Smooth muscle cell (in vitro differentiated cells): ENCODE measurements around the gene ABCA5. TPM values are rescaled to one million over a fixed set of nuclear protein-coding genes. Genes with fewer than 3 reads are reported as not detected.

ENCODE experiments used
- DNase-seq: peaks from one replicate; lab custom pipeline; 2025; ENCODE audit not compliant: unreplicated experiment; lab: John Stamatoyannopoulos, UW
- H2AFZ ChIP-seq: fragments of 200-600 bp; sonication (generic); 2 replicates; pipeline ENCODE4 v1.6.0; 2016; ENCODE audit warnings: antibody characterized with exemption, low read depth, mild to moderate bottlenecking
- H3F3A ChIP-seq: fragments of 200-600 bp; sonication (generic); 2 replicates; pipeline ENCODE4 v1.6.0; 2017; ENCODE audit warnings: antibody characterized with exemption, low read depth
- H3K27ac ChIP-seq: fragments of 200-600 bp; sonication (generic); 2 replicates; pipeline ENCODE4 v1.5.1; 2016; ENCODE audit warnings: low read depth, mild to moderate bottlenecking
- H3K27me3 ChIP-seq: fragments of 200-600 bp; sonication (generic); 2 replicates; pipeline ENCODE4 v1.6.1; 2016; ENCODE audit warnings: low read depth, mild to moderate bottlenecking
- H3K36me3 ChIP-seq: fragments of 200-600 bp; sonication (generic); 2 replicates; pipeline ENCODE4 v1.5.1; 2016; ENCODE audit warnings: low read depth
- H3K4me1 ChIP-seq: fragments of 200-600 bp; sonication (generic); 2 replicates; pipeline ENCODE4 v1.5.1; 2016; ENCODE audit warnings: low read depth
- H3K4me2 ChIP-seq: fragments of 200-600 bp; sonication (generic); 2 replicates; pipeline ENCODE4 v1.6.0; 2016; ENCODE audit warnings: mild to moderate bottlenecking
- H3K4me3 ChIP-seq: fragments of 200-600 bp; sonication (generic); 2 replicates; pipeline ENCODE4 v1.5.1; 2016; ENCODE audit warnings: mild to moderate bottlenecking
- H3K79me2 ChIP-seq: fragments of 200-600 bp; sonication (generic); 2 replicates; pipeline ENCODE4 v1.6.0; 2016; ENCODE audit warnings: low read depth, mild to moderate bottlenecking
- H3K9ac ChIP-seq: fragments of 200-600 bp; sonication (generic); 2 replicates; pipeline ENCODE4 v1.6.0; 2016; ENCODE audit warnings: low read depth
- H3K9me3 ChIP-seq: fragments of 200-600 bp; sonication (generic); replicated peaks from 2 replicates; pipeline ENCODE4 v1.5.1; 2016; ENCODE audit warnings: low read depth
- H4K20me1 ChIP-seq: fragments of 200-600 bp; sonication (generic); 2 replicates; pipeline ENCODE4 v1.6.0; 2016; ENCODE audit warnings: low read depth
- WGBS: methylation state at CpG from one replicate; pipeline ENCODE4 v1.1.7; 2016; ENCODE audit warnings: low lambda C conversion rate; 5-methylcytosine and 5-hydroxymethylcytosine counted together
- polyA plus RNA-seq: library from polyadenylated mRNA; unstranded; fragments of >200 nt; fragmentation: Nextera tagmentation; extraction: Ambion mirVana; gene quantifications from 2 replicates; pipeline ENCODE4 v1.2.1, GENCODE V29; 2016
- total RNA-seq: library from RNA; depleted of rRNA; stranded (reverse); fragments of >200 nt; gene quantifications from 2 replicates; pipeline ENCODE4 v1.2.3, GENCODE V29; 2014
- TF ChIP-seq, protein P1 (sequence below): fragments of 200-600 bp; sonication (generic); IDR thresholded peaks from 2 replicates; pipeline ENCODE4 v1.5.1; 2017; ENCODE audit warnings: borderline replicate concordance, mild to moderate bottlenecking, antibody characterized with exemption; ENCODE audit not compliant: insufficient read depth, poor library complexity, severe bottlenecking

Gene ABCA5
- total and polyA plus RNA-seq, 2 experiments from 2014 or later: 2.2 to 11.3 TPM

DNA sequence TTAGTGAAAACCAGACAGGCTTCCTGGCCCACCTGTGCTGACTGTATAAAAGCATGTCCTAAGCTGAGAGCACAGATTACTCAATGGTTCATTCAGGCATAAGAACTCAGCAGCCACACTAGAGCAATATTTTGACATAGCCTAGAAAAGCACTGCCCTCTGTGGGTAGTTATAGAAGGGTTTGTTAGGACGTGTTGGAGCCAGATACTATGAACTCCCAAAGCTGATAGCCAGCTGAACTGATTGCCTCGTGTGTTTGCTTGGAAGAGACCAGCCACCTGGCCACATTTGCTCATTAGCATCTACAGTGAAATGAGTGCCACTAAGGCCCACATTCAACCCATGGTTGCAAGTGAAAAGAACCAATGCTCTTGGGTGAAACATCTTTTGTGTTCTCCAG is 30.8 kb upstream of the ABCA5 start:
- Histone ChIP-seq H3K27me3 (peaks cover 2% of the 10 kb centered on the region), H3F3A (no peaks in the 10 kb centered on the region), H2AFZ (no peak overlapping the region), H3K9ac (no peak overlapping the region), H3K4me2 (no peak overlapping the region), H3K4me1 (no peaks in the 10 kb centered on the region), H3K79me2 (no peaks in the 10 kb centered on the region), H3K9me3 (no peaks in the 10 kb centered on the region), H4K20me1 (no peaks in the 10 kb centered on the region), H3K27ac (no peak overlapping the region), H3K36me3 (no peaks in the 10 kb centered on the region), H3K4me3 (no peak overlapping the region)
- 50% methylated on average over 2 of the region's 2 CpGs for WGBS
- no peak for DNase-seq
- TF ChIP-seq, protein P1, sequence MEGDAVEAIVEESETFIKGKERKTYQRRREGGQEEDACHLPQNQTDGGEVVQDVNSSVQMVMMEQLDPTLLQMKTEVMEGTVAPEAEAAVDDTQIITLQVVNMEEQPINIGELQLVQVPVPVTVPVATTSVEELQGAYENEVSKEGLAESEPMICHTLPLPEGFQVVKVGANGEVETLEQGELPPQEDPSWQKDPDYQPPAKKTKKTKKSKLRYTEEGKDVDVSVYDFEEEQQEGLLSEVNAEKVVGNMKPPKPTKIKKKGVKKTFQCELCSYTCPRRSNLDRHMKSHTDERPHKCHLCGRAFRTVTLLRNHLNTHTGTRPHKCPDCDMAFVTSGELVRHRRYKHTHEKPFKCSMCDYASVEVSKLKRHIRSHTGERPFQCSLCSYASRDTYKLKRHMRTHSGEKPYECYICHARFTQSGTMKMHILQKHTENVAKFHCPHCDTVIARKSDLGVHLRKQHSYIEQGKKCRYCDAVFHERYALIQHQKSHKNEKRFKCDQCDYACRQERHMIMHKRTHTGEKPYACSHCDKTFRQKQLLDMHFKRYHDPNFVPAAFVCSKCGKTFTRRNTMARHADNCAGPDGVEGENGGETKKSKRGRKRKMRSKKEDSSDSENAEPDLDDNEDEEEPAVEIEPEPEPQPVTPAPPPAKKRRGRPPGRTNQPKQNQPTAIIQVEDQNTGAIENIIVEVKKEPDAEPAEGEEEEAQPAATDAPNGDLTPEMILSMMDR: no peak

DNA sequence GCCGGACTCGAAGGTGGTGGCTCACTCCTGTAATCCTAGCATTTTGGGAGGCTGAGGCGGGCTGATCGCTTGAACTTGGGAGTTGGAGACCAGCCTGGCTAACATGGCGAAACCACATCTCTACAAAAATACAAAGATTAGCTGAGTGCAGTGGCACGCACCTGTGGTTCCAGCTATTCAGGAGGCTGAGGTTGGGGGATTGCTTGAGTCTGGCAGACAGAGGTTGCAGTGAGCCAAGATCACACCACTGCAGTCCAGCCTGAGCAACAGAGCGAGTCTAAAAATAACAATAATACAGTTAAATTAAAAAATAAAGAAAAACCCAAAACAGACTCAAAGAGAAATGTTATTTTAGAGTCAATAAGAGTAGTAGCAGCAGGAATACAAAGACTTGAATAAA is 29.7 kb upstream of the ABCA5 start:
- Histone ChIP-seq H3K27me3 (peaks cover 4% of the 10 kb centered on the region), H3K79me2 (no peaks in the 10 kb centered on the region), H3K9me3 (no peaks in the 10 kb centered on the region), H3K27ac (no peak overlapping the region), H4K20me1 (no peaks in the 10 kb centered on the region), H3F3A (no peaks in the 10 kb centered on the region), H2AFZ (no peak overlapping the region), H3K4me1 (no peaks in the 10 kb centered on the region), H3K36me3 (no peaks in the 10 kb centered on the region), H3K9ac (no peak overlapping the region), H3K4me3 (no peak overlapping the region), H3K4me2 (no peak overlapping the region)
- TF ChIP-seq, protein P1: no peak
- DNase-seq: no peak
- WGBS: 94% methylated on average over 7 of the region's 7 CpGs

GRCh38 chr17:69350911-69351310 is 24.0 kb upstream of the ABCA5 start:
- Histone ChIP-seq H3K27ac (no peak overlapping the region), H3F3A (no peaks in the 10 kb centered on the region), H3K9me3 (no peaks in the 10 kb centered on the region), H4K20me1 (no peaks in the 10 kb centered on the region), H3K27me3 (peaks cover 4% of the 10 kb centered on the region), H3K4me1 (no peaks in the 10 kb centered on the region), H3K79me2 (no peaks in the 10 kb centered on the region), H3K4me3 (no peak overlapping the region), H3K9ac (no peak overlapping the region), H3K4me2 (no peak overlapping the region), H3K36me3 (no peaks in the 10 kb centered on the region), H2AFZ (no peak overlapping the region)
- 84% methylated on average over 4 of the region's 4 CpGs for WGBS
- TF ChIP-seq, protein P1: no peak
- DNase-seq: no peak

GRCh38 chr17:69348429-69348828 is 21.5 kb upstream of the ABCA5 start:
- no peaks in the 10 kb centered on the region for H3K4me1 ChIP-seq
- H3K27me3 ChIP-seq: peaks cover 4% of the 10 kb centered on the region
- no peak overlapping the region for H3K4me3 ChIP-seq
- H3K79me2 ChIP-seq: no peaks in the 10 kb centered on the region
- TF ChIP-seq, protein P1: no peak
- H2AFZ ChIP-seq: no peak overlapping the region
- no peak overlapping the region for H3K9ac ChIP-seq
- no peak overlapping the region for H3K27ac ChIP-seq
- H3K36me3 ChIP-seq: no peaks in the 10 kb centered on the region
- H3K4me2 ChIP-seq: no peak overlapping the region
- no peak for DNase-seq
- 69% methylated on average over 2 of the region's 2 CpGs for WGBS
- H3F3A ChIP-seq: no peaks in the 10 kb centered on the region
- H4K20me1 ChIP-seq: no peaks in the 10 kb centered on the region
- H3K9me3 ChIP-seq: no peaks in the 10 kb centered on the region
